NCI-H2196 (cell line): ENCODE measurements around the gene CHI3L1.

ENCODE experiments used
- DNase-seq: peaks from one replicate; lab custom pipeline; 2025; ENCODE audit not compliant: unreplicated experiment; lab: John Stamatoyannopoulos, UW

The CHI3L1 gene

GRCh38 chr1:203181586-203182386, 4.7 kb downstream of the CHI3L1 start:
- no peak for DNase-seq

DNA sequence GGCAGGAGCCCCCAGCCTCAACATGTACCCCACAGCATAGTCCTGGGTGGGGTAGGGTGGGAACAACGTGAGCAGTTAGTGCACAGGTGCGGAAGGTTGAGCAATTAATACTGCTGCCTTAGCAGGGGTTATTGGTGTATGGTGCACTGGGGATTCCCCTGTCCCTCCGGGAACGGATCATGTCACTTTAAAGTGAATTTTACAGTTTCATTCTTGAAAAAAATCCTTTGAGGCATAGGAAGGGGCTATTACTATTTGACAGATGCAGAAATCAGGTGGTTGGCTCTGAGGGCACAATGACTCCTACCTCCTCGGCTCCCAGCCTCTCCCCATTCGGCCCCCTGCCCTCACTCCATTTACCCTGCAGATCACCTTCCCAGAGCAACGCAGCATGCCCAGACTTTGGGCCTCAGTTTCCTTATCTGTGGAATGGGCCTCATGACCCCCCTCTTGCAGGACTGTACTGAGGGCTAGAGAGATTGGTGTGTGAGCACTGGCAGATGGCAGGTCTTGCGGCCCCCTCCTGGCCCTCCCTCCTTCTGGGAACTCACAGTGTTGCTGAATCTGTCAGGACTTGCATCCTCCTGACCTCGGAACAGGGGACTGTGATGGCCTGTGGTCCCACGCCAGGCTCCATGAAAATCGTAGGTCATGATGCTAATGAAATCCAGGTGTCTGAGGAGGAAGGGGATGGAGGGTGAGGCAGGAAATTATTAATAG, 5.7 kb downstream of the CHI3L1 start:
- DNase-seq, result no peak

GRCh38 chr1:203179667-203180005, 6.9 kb downstream of the CHI3L1 start:
- no peak for DNase-seq

DNA sequence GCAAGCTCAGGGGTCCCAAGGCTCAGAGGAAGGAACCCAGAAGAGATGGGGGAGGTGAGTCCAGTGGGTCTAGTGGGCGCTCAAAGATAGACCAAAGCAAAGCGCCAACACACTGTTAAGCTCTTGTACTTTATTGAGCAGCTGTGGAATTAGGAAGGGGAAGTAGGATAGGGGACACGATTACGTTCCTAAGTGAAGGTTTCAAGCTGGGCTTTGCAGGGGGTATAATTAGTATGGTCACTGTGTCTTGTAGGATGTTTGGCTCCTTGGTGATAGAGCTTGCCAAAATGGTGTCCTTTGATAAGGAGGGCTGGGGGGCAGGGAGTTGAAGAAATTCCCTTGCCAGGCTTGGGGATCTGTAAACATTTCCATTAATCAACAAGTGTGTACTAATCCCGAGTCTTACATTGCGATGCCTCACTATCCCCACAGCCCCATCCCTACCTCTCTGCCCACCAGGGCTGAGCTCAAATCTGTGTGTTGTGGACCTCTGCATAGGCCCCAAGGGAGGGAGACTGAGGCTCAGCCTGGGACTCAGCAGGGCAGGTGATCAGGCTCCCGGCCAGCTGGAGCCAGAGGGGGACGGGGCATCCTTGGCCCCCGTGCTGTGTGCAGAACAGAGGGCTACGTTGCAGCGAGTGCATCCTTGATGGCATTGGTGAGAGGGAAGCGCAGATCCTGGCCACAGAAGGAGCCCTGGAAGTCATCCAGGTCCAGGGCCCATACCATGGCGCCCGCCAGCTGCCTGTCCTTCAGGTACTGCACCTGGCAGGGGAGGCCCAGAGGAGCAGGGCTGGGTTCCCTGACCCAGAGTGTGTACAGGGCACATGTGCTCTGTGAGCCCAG, 7.5 kb downstream of the CHI3L1 start:
- DNase-seq, result peak; percentile 41

DNA sequence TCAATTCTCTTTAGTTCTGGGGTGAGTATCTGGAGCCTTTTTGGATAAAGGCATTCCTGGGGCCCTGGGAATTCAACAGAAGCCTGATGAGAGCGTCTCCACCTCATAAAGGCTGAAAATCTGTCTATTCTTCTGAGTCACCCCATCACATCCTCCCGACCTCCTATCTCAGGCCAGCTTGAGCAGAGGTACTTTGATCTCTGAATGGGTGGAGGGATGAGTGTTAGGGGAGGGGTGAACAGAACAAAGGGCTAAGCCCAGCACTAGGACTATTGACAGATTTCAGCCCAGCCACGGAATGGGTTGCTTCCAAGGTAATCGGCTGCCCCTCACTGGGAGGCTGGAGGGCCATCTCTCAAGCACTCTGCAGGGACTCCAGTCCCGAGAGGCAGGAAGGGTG, 8.4 kb downstream of the CHI3L1 start:
- no peak for DNase-seq

- DNase-seq, result no peak
Observed at GRCh38 chr1:203177470-203178039, 8.9 kb downstream of the CHI3L1 start.

- no peak for DNase-seq
Observed at GRCh38 chr1:203177036-203177405, 9.5 kb downstream of the CHI3L1 start.

DNA sequence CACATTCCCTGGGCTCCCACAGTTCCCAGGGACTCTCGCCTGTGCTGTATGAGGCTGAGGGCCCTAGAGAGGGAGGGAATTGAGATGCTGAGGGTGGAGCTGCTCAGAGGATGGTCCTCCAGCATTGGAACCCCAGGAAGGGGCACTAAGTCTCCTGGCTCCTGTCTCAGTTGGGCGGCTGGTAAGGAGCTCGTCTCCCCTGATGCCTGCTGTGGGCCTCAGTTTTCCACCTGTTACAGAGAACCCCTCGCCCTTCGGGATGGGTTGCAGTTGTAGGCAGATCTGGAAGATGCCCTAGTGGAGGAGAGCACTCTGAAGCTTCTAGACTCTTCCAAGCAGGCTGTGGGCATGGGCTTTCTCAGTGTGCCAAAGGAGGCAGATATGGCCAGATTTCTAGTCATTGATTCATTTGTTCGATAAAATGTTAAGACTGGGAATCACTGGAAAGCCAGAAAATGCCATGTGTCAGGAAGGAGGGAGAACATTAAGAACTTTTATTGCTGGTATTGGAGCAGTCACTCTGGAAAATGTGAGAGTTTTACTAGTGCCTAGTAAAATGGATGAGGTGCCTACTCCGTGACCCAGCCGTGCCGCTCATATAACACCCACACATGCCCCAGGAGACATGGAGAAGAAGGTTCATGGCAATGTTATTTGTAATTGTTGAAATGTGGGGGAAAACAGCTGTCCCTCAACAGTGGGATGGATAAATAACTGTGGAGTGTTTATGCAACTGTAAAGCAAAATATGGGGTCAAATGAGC, 10.1 kb downstream of the CHI3L1 start:
- DNase-seq, result no peak

DNA sequence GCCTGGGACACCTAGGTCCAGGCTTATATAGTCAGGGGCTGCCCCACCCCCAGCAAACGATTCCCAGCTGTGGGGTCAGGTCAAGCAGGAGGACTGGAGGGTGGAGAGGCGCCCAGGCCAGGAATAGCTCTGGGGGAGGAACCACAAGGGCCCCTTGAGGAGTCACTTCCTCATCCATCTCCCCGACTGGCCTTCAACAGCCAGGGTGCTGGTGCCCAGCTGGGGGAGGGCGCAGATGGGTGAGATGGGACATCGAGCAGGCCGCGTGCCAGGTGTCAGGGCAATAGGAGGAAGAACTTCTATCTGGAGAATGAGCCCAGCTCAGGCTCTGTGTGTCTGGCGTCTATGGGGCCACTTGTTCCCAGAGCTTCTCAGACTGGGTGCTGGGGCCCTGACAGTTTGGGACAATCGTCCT, 10.7 kb downstream of the CHI3L1 start:
- DNase-seq, result peak; percentile 20

DNA sequence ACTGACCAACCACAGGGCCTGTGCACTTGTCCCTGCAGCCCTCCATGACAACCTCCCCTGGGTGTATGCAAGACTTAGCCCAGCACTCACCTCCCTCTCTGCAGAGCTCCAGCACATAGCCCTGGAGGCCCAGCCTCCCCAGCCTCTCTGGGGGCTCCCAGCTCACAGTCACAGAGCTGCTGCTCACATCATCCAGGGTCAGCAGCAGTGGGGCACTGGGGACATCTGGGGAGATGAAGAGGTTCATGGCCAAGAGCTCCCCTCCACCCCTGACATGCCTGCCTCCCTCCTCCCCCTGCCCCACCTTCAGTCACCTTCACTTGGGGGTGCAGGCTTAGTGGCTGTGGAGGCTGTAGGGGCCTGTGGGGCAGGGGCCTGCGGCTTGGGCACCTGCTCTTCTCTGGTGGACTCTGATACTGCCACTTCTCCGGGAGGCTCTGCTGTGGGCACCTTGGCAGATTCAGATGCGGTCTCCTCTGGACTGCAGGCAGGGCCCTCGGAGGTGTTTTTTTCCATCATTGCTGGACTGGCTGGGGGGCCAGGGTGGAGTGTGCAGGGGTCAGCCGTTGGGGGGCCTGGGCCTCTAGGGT, 11.2 kb downstream of the CHI3L1 start, which contains the start of gene MYBPH:
Gene MYBPH (minus strand): TSS at position 590 of the 590 bp plus-strand sequence. CDS start 71 bp downstream, at position 519.
- DNase-seq, result no peak

GRCh38 chr1:203174324-203174985, 12.0 kb downstream of the CHI3L1 start:
- no peak for DNase-seq

DNA sequence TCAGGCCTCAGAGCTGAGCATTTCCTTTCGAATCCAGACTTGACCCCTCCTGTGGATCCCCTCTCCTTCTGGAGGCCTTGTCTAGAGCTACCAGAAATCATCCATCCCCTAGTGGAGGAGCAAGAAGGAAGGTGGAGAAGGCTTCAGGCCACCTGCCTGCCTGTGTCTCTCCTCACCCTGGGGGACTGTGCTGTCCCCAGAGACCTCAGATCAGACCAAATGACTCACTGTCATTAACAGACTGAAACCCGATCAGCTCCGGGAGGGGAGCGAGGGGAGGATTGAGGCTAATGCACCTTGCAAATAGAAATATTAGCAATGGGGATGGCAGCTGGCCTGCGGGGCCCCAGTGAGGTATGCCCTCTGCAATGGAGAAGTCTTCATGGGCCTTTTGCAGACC, 12.9 kb downstream of the CHI3L1 start:
- DNase-seq, result no peak

- DNase-seq, result no peak
Observed at GRCh38 chr1:203173011-203173555, 13.4 kb downstream of the CHI3L1 start.

DNA sequence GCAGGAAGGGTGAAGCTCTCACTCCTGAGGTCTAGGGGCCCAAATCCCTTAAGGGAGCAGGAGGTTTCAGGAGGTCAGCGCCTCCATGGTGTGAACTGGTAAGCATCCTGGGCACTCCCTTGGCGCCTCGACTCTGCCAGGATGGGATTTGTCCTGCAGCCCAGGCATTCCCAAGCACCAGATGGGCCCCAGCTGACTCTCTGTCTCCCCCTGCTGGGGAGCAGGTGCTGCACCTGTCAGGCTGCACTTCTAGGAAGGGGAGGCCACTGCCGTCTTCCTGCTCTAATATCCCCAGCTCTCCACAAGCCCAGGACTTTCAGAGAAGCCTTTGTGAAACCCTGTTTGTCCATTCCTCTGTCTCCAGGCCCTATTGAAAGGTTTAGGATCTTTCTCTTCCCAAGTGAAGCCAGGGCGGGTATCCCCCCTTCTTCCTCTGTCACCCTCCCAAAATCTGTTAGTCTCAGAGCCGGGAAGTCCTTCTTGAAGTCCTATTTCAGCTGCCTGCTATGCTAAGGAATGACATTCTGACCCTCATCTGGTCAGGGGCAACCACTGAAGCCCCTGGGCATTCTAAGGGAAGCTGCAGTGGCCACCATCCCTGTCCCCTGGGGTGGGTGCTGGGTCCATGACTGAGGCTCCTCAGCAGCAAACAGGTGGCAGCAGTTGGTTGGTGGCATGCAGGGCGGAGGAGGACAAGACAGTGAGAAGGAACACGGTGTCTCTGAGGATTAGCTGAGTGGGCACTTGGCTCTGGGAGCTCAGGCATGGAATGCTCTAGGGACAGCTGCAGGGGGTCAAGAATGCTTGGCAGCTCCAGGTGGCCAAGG, 14.1 kb downstream of the CHI3L1 start:
- DNase-seq, result peak; percentile 68

DNA sequence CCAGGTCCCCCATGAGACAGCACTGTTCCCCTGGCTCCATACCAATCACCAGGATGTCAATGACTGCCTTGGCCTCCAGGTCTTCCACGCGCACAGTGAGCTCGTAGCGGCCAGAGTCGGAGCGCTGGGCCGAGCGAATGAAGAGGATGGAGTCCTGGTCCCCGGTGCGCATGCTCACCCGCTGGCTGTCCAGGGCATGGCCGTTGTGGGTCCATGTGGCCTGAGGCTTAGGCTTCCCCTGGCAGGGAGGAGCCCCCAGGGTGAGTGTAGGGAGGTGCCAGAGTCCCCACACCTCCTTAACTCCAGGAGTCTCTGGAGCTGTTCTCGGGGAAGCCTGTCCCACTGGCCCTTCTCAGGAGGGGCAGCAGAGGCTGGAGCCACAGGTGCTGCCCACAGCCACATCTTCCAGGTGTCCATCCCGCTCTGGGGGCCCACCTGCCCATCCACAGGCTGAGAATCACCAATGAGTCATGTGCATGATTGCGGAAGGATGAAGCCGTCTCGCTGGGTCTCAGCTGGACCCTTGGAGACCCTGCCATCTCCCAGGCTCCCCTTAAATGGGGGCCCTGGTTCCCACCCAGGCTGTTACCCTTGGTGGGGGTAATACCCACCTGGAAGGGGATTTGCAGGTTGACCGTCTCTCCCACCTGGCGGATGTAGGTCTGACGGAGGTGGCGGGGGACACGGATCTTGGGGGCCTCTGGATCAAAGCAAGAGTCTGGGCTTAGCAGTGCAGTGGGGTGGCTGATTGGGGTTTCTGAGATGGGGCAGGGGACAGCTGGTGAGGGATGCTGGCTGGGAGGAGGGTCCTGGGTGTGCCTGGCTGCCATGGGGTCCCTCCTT, 14.9 kb downstream of the CHI3L1 start:
- no peak for DNase-seq

DNA sequence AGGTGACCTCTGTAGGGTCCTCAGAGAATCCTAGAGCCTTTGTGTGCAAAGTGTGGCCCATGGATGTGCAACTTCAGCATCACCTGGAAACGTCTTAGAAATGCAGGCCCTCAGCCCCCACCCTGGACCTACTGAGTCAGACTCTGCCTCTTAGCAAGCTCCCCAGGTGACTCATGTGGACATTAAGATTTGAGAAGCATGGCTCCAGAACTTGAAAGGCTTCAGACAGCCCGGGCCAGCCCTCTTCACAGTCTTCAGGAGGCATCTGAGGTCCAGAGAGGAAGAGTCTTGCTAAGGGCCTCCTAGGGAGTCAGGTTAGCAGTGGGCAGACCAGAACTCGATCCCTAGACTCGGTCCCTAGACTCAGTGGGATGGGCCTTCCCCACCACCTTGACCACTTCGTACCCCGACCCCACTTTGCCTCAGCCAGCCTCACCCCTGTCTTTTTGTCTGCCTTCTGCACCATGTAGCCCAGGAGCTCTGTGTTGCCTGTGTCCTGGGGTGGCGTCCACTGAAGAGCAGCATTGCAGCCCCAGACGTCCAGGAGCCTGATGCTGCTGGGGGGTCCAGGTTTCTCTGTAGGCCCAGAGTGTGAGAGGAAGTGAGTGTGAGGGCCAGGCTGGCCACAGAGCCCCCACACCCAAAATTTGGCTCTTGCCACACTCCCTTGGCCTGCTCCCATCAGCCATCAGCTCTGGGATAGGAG, 15.7 kb downstream of the CHI3L1 start:
- DNase-seq, result no peak
